Body of pancreas (tissue), 4 donors: Measurements from ENCODE around the gene WRAP73. TPM values are rescaled to one million over a fixed set of nuclear protein-coding genes. Genes with fewer than 3 reads are reported as not detected.

ENCODE experiments used
- ATAC-seq: fragments of 150-250 bp; one replicate; pipeline ENCODE4 v1.9.1; 2016
- DNase-seq, 4 donors: peaks; one replicate each; pipeline ENCODE4 v3.0.0-alpha.2; 2019
- H3K27ac ChIP-seq, 4 donors: fragments of 200-600 bp; sonication (generic); 1 replicate in 3 of 4; 2 replicates in 1 of 4; pipeline versions ENCODE4 v1.5.1 to v1.6.1; 2016 to 2019; ENCODE audit warnings: mild to moderate bottlenecking in 1 of 4, mixed read lengths in 1 of 4, moderate library complexity in 1 of 4
- H3K27me3 ChIP-seq, 2 donors: fragments of 200-600 bp; sonication (generic); one replicate each; pipeline ENCODE4 v1.6.0; 2016; ENCODE audit warnings: mild to moderate bottlenecking in 1 of 2
- H3K36me3 ChIP-seq, 2 donors: fragments of 200-600 bp; sonication (generic); replicated peaks in 1 of 2; 2 replicates each; pipeline ENCODE4 v1.5.1; 2016; ENCODE audit warnings: low read depth in 2 of 2; ENCODE audit not compliant: insufficient read depth in 1 of 2
- H3K4me1 ChIP-seq: fragments of 200-600 bp; sonication (generic); one replicate; pipeline ENCODE4 v1.6.0; 2016
- H3K4me3 ChIP-seq, 2 donors: fragments of 200-600 bp; sonication (generic); 1 replicate in 1 of 2; 2 replicates in 1 of 2; pipeline ENCODE4 v1.5.1; 2016 to 2019
- H3K9me3 ChIP-seq, 3 donors: fragments of 200-600 bp; sonication (generic); 1 replicate in 2 of 3; 2 replicates in 1 of 3; pipeline ENCODE4 v1.5.1; 2016
- CTCF ChIP-seq, 7 experiments: fragments of 450-650 bp in 4 of 7; fragments of 200-600 bp in 3 of 7; sonication (generic) in 3 of 7; IDR thresholded peaks; one replicate each; pipeline ENCODE4 v1.5.1; 2016 to 2019; ENCODE audit warnings: antibody characterized with exemption in 7 of 7
- POLR2A ChIP-seq, 3 donors: fragments of 450-650 bp; IDR thresholded peaks; one replicate each; pipeline ENCODE4 v1.6.1; 2016; ENCODE audit warnings: antibody characterized with exemption in 3 of 3, mild to moderate bottlenecking in 2 of 3
- WGBS, 2 donors: methylation state at CpG; one replicate each; pipeline ENCODE4 v1.1.5; 2017; 5-methylcytosine and 5-hydroxymethylcytosine counted together
- intact Hi-C: fragments of 100-400 bp; cut with DNase I; formaldehyde crosslinking; loops from one replicate; pipeline ENCODE4 v1.15.1; 2023
- total RNA-seq, 2 donors: library from RNA; depleted of rRNA; stranded (reverse); fragments of >200 nt; gene quantifications; one replicate each; pipeline ENCODE4 v1.1.0, GENCODE V29; 2016

WRAP73 gene
- total RNA-seq, result 10 to 100 TPM in 1 of 2 donors, 1 to 10 TPM in 1; 7.8 to 35.6 TPM

- Histone ChIP-seq H3K4me3 (peak within 1 kb of the TSS; percentile 79 to 95), H3K9me3 (no peaks in the 10 kb centered on the region), H3K27ac (peak within 1 kb of the TSS in 1 of 4 donors; percentile 42), H3K36me3 (peaks cover 0 to 3% of the 10 kb centered on the region in 2 donors), H3K27me3 (peaks cover 0 to 32% of the 10 kb centered on the region in 2 donors), H3K4me1 (peaks cover 50% of the 10 kb centered on the region)
- intact Hi-C loops, result no loop called here
- WGBS, 2 donors, result 2% methylated on average over 32 to 60 of the region's 60 CpGs
- TF ChIP-seq CTCF (IDR thresholded peaks at IDR 0.05), result peak in 1 of 7 experiments; percentile 30
- peak; percentile 46 to 82 (median 81) for TF ChIP-seq POLR2A (IDR thresholded peaks at IDR 0.05)
- DNase-seq (peak; percentile 87 to 92 (median 90)), ATAC-seq (peak; percentile 96)
Measured at GRCh38 chr1:3649342-3650247, at the start of gene WRAP73. Gene WRAP73, minus strand, starts transcription at chr1:3650103. Its CDS starts 104 bp downstream, at chr1:3649999.

GRCh38 chr1:3699596-3699995 is 49.7 kb upstream of the WRAP73 start:
- TF ChIP-seq POLR2A (IDR thresholded peaks at IDR 0.05) (no peak), CTCF (IDR thresholded peaks at IDR 0.05) (no peak)
- ATAC-seq, result no peak

GRCh38 chr1:3698660-3699408 is 48.9 kb upstream of the WRAP73 start:
- DNase-seq (no peak), ATAC-seq (no peak)
- Histone ChIP-seq H3K9me3 (no peaks in the 10 kb centered on the region), H3K4me3 (no peak overlapping the region), H3K4me1 (peaks cover 9% of the 10 kb centered on the region), H3K27ac (no peak overlapping the region), H3K36me3 (no peaks in the 10 kb centered on the region), H3K27me3 (no peaks in the 10 kb centered on the region)
- intact Hi-C loops, result no loop called here
- TF ChIP-seq CTCF (IDR thresholded peaks at IDR 0.05) (no peak), POLR2A (IDR thresholded peaks at IDR 0.05) (no peak)
- 82 to 88% methylated on average over 22 to 29 of the region's 29 CpGs for WGBS, 2 donors

More at GRCh38 chr1:3699596-3699995, 49.7 kb upstream of the WRAP73 start:
- intact Hi-C loops, result no loop called here
- Histone ChIP-seq H3K27me3 (no peaks in the 10 kb centered on the region), H3K27ac (no peak overlapping the region), H3K4me1 (peaks cover 9% of the 10 kb centered on the region), H3K36me3 (no peaks in the 10 kb centered on the region), H3K4me3 (no peak overlapping the region), H3K9me3 (no peaks in the 10 kb centered on the region)
- no peak for DNase-seq
- WGBS, 2 donors, result 45 to 82% methylated on average over 18 of the region's 18 CpGs

- peak in 3 of 4 donors; percentile 44 to 55 (median 54) for DNase-seq
- Histone ChIP-seq H3K9me3 (no peaks in the 10 kb centered on the region), H3K4me3 (no peak overlapping the region), H3K27ac (no peak overlapping the region), H3K27me3 (no peaks in the 10 kb centered on the region), H3K4me1 (peaks cover 9% of the 10 kb centered on the region), H3K36me3 (no peaks in the 10 kb centered on the region)
- no peak for TF ChIP-seq CTCF (IDR thresholded peaks at IDR 0.05)
- no peak for TF ChIP-seq POLR2A (IDR thresholded peaks at IDR 0.05)
- intact Hi-C loops, result no loop called here
- no peak for ATAC-seq
- WGBS, 2 donors, result 47 to 61% methylated on average over 12 of the region's 12 CpGs
Measured at GRCh38 chr1:3697810-3698209, 47.9 kb upstream of the WRAP73 start.
